Measurements from ENCODE around the gene ALDH1L2.
A peak's percentile ranks its signal among the peaks of the same experiment; 100 is the strongest.
"Not testable (repeated sequence)": the region's sequence is repeated elsewhere in the genome, so short reads cannot be mapped to it uniquely, and the experiment has no call there.

The ALDH1L2 gene

DNA sequence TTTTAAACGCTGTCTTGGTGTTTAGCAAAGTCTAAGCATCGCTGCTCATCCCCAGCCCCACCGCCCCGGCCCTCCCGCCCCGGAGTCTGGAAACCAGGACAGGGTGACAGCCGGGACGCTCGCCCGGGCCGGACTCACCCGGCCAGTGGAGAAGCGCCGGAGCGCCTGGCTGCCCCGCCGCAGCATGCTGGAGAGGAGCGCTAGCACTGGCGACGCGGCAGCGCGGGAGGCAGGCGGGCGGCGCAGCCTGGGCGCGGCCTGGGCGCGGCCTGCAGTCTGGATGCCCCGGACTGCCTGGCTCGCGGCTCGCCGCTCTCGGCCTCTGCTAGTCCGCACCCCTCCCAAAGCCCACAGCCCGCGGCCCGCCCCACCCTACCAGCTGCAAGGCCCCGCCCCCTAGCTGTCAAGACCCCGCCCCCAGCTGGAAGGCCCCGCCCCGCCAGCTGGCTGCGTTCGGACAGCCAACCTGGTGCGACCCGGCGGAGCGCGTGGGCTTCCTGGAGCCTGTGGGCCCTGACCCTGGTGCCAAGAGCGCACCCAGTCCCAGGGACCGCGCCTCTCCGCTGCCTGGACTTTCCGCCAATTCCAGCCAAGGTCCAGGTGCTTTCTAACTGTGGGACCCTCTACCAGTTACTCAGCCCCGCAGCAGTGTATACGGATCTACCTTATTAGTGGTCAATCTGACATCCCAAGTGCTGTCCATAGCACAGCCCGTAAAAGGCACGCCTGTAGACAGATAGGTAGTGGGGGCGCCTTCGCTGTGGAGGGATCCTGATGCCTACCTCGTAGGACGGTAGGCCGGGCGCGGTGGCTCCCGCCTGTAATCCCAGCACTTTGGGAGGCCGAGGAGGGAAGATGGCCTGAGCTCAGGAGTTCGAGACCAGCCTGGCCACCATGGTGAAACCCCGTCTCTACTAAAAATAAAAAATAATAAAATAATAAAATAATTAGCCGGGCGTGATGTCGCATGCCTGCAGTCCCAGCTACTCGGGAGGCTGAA is at the start of gene ALDH1L2:
Gene ALDH1L2 (minus strand): TSS at position 208 of the 1,000 bp plus-strand sequence. CDS start 22 bp downstream, at position 186.
- peak; percentile 40 to 96 (median 73) for DNase-seq

GRCh38 chr12:105120551-105120950 is 36.3 kb upstream of the ALDH1L2 start:
- intact Hi-C loops (cut with DNase I), result no loop called here

More for the DNA sequence above, at the start of gene ALDH1L2:
- intact Hi-C loops (cut with DNase I), result no loop called here

DNA sequence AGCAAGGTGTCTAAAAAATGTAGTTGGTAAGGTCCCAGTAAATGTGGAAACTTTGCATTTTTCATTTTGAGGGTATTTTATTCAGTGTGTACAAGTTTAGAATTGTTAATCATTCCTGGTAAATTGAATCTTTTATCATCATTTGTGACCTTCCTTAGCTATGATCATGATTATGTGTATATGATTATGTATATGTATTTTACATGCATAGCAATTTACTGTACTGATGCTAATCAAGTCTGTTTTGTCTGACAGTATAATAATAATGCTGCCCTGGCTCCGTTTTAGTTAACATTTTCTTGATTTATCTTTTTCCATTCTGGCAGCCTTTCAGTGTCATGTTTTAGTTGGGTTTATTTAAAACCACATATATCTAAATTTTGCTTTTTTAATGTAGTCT is 32.7 kb upstream of the ALDH1L2 start:
- intact Hi-C loops (cut with DNase I), result no loop called here
- no peak for DNase-seq

More at GRCh38 chr12:105120551-105120950, 36.3 kb upstream of the ALDH1L2 start:
- DNase-seq, result no peak

- no peak for DNase-seq
Observed at GRCh38 chr12:105113094-105113493, 28.8 kb upstream of the ALDH1L2 start.

DNA sequence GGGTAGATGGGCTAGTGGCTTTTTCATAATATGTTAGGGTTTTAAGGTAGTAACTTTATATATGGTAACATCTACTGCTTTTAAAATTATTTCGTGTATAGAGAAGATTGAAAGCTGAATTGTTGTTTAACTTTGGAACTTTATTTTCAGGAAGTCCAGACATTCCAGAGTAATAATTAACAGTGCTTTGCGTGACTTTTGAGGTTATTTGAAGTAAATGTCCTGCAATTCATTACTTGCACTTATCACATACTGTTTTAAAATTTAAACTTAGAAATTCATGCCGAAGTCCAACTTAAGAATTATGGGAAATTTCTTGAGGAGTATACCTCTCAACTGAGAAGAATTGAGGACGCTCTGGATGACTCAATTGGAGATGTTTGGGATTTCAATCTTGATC is 26.6 kb upstream of the ALDH1L2 start:
- no peak for DNase-seq
- intact Hi-C loops (cut with DNase I), result no loop called here

More at GRCh38 chr12:105113094-105113493, 28.8 kb upstream of the ALDH1L2 start:
- intact Hi-C loops (cut with DNase I), result no loop called here

- intact Hi-C loops (cut with DNase I), result no loop called here
- DNase-seq, result no peak
Observed at GRCh38 chr12:105109465-105110212, 25.4 kb upstream of the ALDH1L2 start.

DNA sequence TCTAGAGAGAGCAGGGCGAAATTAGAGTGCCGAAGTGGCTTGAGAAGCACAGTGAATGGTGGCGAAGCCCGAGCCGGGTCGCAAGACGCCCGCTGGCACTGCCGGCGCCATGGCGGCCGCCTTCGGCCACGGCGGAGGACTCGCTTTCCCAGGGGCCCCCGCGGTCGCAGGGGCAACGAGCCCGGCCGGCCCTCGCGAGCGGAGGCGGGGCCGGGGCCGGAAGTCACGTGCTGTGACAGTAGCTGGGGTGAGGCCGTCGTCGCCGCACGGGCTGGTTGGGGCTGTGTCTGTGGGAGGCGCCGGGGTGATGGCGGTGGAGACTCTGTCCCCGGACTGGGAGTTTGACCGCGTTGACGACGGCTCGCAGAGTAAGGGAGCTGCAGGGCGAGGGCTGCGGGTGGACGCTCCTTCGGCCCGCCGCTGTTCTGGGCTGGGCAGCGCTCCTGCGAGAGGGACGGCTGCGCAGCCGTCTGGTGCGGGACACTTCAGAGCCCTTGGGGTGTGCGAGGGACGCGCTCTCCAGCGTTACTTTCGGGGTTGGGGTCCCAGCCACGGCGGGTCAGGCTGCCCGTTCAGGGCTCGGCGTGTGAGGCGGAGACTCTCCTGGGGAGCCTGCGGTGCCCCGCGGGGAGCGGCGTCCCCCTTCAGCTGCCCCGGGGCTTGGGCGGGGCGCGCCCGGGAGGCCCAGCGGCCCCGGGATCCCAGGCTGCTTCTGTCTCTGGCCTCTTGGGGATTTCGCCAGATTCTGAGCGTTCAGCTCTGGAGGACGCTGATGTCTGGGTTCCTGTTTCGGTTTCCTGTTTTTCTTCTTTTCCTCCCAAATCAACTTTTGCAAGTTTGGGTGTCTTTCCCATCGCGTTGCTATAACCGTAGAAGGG is 23.5 kb upstream of the ALDH1L2 start, which contains the start of gene WASHC4:
Gene WASHC4 (plus strand): TSS at position 238 of the 878 bp plus-strand sequence. CDS start 70 bp downstream, at position 308.
- DNase-seq, result peak; percentile 93 to 99 (median 95)
- intact Hi-C loops (cut with DNase I), result loop anchor here (1.0 kb wide), 1 partner anchor 129 kb away; the partner anchor contains the start of gene APPL2

GRCh38 chr12:105107171-105107493 is 22.9 kb upstream of the ALDH1L2 start:
- intact Hi-C loops (cut with DNase I), result loop anchor here (1.0 kb wide), 1 partner anchor 129 kb away; the partner anchor contains the start of gene APPL2
- peak in 1 of 10 donors; percentile 69 for DNase-seq

DNA sequence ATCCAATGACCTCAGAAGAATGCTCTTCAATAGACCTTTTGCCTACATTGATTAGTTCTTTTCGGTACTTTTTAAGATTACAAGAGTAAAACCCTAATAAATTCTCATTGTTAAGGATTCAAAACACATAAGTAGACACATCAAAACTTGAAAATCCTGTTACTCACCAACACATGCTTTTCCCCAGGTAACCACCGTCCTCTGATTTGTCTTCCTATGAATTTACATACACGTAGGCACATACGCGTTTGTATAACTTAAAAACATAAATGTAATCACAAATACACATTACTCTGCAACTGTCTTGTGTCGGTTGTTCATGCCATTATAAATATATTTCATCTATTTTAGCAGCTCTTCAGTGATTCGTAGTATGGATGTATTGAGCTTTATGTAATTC is 22.4 kb upstream of the ALDH1L2 start:
- DNase-seq, result no peak
- intact Hi-C loops (cut with DNase I), result loop anchor here (1.0 kb wide), 1 partner anchor 130 kb away; the partner anchor contains the start of gene APPL2

- no peak for DNase-seq
- intact Hi-C loops (cut with DNase I), result no loop called here
Observed at GRCh38 chr12:105104762-105105161, 20.5 kb upstream of the ALDH1L2 start.

DNA sequence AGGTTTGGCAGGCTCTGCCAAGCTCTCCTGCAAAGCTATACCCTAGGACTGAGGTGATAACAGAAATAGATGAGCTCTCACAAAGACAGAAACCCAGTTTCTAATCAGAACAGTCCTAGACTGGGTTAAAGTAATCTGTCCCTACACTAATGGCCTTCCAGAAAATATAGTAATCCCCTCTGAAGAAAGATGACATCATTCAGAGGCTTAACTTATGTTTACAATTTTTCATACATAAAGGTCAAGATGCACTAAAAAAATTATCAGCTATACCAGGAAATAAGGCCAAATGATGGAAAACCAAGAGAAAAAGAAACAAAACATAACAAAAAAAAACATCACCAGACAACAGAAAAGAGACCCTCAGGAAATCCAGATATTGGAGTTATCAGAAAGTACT is 18.4 kb upstream of the ALDH1L2 start:
- no peak for DNase-seq
- intact Hi-C loops (cut with DNase I), result no loop called here

- no peak for DNase-seq
- intact Hi-C loops (cut with DNase I), result no loop called here
Observed at GRCh38 chr12:105100998-105101397, 16.7 kb upstream of the ALDH1L2 start.

GRCh38 chr12:105100207-105100985 is 16.1 kb upstream of the ALDH1L2 start:
- no peak for DNase-seq
- intact Hi-C loops (cut with DNase I), result no loop called here

DNA sequence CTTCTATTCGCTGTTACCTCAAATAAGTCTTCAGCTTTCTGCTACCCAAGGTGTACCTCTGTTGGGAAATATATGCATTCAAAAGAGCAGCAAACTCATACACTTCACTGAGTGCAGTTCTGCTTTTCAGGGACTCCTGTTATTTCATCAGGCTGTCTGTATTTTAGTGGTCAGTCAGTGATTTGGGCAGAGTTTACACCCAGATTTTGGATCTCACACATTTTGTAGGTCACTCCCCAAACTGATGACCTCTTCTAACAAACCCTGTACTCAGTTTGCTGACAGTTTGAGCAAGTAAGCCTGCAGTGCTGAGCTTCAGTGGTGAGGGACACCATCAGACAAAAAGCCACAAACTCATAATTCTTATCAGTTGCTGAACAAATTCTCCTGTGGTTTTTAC is 15.1 kb upstream of the ALDH1L2 start:
- intact Hi-C loops (cut with DNase I), result no loop called here
- DNase-seq, result no peak

DNA sequence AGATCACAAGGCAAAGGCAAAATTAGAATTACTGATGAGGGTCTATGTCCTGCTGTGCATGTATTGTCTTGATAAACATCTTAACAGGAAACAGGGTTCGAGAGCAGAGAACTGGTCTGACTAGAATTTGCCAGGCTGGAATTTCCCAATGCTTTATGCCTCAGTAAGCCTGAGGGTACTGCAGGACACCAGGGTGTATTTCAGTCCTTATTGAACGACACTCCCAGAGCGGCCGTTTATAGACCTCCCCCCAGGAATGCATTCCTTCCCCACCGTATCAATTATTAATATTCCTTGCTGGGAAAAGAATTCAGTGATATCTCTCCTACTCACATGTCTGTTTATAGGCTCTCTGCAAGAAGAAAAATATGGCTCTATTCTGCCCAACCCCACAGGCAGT is 11.1 kb upstream of the ALDH1L2 start:
- DNase-seq; intact Hi-C loops (cut with DNase I): not testable (repeated sequence)

- DNase-seq, result no peak
- intact Hi-C loops (cut with DNase I), result no loop called here
Observed at GRCh38 chr12:105092336-105092735, 8.1 kb upstream of the ALDH1L2 start.

- no peak for DNase-seq
- intact Hi-C loops (cut with DNase I), result no loop called here
Observed at GRCh38 chr12:105091476-105092206, 7.4 kb upstream of the ALDH1L2 start.

DNA sequence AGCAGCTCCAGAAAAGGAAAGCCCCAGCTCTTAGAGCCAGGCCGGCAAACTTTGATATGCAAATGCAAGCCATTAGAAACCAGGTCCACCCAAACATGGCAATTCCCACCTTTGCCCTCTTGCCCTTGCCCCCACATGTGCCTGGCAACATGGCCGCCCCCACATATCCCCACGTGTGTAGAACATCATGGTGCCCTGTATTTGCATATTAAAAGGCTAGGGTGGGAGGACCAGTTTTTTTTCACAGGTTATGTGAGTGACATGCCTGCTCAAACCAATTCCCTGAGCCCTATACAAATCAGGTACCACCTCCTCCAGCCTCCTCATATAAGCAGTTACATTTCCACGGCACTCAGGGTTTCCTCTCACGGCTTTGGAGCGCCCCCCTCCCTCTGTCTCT is 6.1 kb upstream of the ALDH1L2 start:
- no peak for DNase-seq
- intact Hi-C loops (cut with DNase I), result no loop called here

DNA sequence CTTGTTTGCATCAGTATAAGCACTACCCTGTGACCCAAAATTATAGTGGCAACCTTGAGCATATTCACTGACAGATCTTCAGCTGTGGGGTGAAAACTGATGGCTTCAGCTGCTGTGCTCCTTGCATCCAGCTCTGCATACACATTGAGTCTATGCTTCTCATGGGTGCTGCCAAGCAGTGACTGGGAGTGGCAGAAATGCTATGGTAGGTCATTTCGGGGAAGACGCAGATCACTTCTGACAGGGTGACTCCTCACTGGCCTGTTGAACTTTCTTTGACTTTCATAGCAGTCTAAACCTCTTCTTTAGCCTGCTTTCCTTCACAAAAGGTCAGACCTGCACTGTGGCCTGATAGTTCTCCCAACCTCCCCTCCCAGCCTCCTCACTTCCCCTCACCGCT is 5.6 kb upstream of the ALDH1L2 start:
- DNase-seq, result no peak
- intact Hi-C loops (cut with DNase I), result no loop called here
